Astrocyte of the cerebellum (primary cell): ENCODE results near the gene SLC38A3.
"Not testable (repeated sequence)": the region's sequence is repeated elsewhere in the genome, so short reads cannot be mapped to it uniquely, and the experiment has no call there.

ENCODE experiments used
- DNase-seq: peaks from one replicate; pipeline ENCODE4 v3.0.0-alpha.2; 2011; ENCODE audit warnings: low read depth
- H3K4me3 ChIP-seq: 2 replicates; pipeline ENCODE4 v1.5.1; 2011; ENCODE audit warnings: mild to moderate bottlenecking, low read depth, low read length, moderate library complexity
- in situ Hi-C: cut with HindIII; loops from 2 replicates; pipeline ENCODE4 v1.10.0; 2017; ENCODE audit warnings: low sequenced_read_pairs
- TF ChIP-seq, protein P1 (sequence below): IDR thresholded peaks from 2 replicates; pipeline ENCODE4 v1.5.1; 2012; ENCODE audit warnings: low read length, low read depth, moderate library complexity, mild to moderate bottlenecking; ENCODE audit errors: missing control alignments

SLC38A3 gene

DNA sequence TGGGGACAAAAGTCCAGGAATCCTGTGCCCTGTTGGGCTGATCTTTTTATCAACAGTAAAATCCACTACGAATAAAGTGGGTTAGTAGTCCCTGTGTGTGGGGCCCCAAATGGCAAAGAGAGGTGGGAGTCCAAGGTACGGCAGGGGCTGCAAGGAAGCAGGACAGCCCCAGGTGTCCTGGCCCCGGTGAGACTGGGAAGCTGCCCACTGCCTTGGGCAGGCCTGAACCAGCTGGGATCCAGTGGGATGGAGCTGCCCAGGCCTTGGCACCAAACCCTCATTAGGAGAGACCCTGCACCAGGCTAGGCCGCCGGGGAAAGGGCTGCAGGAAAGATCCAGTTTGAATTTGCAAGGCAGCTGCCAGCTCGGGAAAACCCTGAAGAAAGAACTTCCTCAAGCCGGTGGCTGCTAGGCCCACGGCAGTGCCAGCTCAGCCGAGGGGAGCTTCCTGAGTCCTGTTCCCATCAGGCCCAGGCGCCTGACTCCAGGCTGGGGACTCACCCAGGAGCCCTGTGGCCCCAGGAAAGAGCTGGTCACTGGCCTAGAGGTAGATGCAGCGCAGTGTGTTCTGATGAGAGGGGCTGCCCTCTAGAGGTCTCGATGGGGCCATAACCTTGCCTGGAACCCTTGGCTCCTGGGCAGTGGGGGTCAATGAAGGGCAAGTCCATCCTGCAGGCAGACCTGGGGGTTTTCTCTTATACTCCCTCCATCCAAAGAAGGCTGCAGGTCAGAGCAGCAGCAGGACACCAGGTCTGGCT, 16.5 kb downstream of the SLC38A3 start:
- in situ Hi-C loops: no loop called here
- TF ChIP-seq, protein P1, sequence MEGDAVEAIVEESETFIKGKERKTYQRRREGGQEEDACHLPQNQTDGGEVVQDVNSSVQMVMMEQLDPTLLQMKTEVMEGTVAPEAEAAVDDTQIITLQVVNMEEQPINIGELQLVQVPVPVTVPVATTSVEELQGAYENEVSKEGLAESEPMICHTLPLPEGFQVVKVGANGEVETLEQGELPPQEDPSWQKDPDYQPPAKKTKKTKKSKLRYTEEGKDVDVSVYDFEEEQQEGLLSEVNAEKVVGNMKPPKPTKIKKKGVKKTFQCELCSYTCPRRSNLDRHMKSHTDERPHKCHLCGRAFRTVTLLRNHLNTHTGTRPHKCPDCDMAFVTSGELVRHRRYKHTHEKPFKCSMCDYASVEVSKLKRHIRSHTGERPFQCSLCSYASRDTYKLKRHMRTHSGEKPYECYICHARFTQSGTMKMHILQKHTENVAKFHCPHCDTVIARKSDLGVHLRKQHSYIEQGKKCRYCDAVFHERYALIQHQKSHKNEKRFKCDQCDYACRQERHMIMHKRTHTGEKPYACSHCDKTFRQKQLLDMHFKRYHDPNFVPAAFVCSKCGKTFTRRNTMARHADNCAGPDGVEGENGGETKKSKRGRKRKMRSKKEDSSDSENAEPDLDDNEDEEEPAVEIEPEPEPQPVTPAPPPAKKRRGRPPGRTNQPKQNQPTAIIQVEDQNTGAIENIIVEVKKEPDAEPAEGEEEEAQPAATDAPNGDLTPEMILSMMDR: no peak
- DNase-seq: no peak
- no peak overlapping the region for H3K4me3 ChIP-seq

DNA sequence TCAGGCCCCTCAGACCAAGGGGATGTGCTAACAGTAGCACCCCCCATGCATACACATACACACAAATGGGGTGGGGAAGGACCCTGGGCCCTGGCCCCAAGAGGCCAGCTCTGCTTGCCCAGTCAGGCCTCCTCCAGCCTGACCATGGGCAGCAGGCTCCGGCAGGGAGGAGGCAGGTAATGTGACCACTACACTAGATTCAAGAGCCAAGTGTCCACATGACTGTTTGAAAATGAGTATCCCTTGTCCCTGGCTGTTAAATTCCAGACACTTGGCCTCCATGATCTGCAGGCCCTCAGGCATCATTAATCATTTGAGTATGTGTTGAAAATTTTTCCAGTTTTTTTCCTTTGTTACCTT, 17.1 kb downstream of the SLC38A3 start:
- TF ChIP-seq, protein P1: no peak
- no peak for DNase-seq
- in situ Hi-C loops: no loop called here
- no peak overlapping the region for H3K4me3 ChIP-seq

DNA sequence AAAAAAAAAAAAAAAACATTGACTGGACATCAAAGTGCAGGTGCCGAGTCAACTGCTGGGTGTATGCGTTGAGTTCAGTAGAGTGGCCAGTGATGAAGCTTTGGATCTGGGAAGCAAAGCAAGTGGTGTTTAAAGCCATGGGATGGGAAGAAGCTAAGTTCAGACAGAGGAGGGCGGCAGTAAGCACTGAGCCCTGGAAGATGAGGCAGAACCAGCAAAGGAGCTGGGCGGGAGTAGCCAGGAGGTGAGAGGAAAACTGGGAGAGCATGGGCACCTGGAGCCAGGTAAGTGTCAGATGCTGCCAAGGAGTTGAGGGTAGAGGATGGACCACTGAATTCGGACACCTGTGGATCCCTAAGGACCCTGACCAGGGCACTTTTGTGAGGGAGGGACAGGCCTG, 19.6 kb downstream of the SLC38A3 start:
- in situ Hi-C loops: no loop called here
- TF ChIP-seq, protein P1: no peak

DNA sequence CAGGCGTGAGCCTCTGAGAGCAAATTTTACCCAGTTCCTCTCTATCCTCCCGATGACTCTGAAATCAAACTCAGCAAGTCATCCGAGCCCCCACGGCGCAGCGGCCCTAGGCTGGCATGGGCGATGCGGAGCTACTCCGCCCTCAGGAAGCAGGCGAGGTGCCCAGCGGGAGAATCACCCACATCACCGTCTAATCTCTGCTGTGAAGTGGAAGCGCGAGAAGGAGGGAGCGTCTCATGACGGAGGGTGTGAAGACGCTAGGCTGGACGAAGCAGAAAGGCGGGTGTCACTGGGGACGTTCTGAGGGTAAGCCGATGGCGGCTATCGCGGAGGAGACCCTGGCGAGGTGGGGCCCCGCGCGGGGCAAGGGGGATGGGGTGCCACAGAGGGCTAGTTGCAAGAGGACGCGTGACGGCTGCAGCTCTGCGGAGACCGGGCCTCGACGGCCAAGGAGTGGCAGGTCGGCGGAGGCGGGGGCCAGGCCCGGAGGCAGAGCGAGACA, 21.9 kb downstream of the SLC38A3 start:
- no peak for DNase-seq
- in situ Hi-C loops: no loop called here
- peak overlapping the region; percentile 66 for H3K4me3 ChIP-seq
- TF ChIP-seq, protein P1: no peak

More for the DNA sequence above, 19.6 kb downstream of the SLC38A3 start:
- no peak overlapping the region for H3K4me3 ChIP-seq
- DNase-seq: no peak

DNA sequence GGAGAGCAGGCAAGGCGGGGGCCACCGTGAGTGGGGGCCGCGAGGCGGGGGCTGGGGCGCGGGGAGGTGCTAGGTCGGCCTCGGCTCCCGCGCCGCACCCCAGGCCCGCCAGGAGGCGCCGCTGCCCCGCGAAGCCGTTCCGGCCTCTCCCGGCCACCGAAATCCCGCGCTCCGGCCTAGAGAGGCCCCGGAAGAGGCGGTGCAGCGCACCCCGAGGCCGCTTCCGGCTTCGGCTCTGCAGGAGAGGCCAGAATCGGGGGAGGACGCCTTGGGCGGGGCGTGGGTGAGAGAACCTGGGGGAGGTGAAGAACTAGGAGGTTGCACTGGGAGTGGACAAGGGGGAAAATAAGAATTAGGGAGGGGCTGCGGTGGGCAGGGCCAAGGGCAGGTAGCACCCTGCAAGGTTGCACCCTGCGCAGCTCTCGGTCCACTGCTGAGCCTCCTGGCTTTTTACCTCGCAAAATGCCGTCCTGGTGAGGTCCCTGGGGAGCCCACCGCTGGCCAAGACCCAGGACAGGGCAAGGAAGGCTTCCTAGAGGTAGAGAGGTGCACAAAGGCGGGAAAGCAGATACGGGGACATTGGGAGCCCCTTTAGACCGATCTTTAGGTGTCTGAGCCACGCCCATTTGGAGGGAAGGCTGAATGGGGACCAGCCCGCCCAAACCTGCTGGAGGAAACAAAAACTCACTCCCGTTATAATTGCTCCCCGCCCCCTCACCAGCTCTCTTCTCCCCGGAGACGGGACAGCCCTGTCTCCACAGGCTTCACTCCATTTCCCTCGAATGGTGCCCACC, 22.5 kb downstream of the SLC38A3 start:
- peak overlapping the region; percentile 66 for H3K4me3 ChIP-seq
- in situ Hi-C loops: no loop called here
- DNase-seq: peak; percentile 45
- TF ChIP-seq, protein P1: peak; percentile 66

DNA sequence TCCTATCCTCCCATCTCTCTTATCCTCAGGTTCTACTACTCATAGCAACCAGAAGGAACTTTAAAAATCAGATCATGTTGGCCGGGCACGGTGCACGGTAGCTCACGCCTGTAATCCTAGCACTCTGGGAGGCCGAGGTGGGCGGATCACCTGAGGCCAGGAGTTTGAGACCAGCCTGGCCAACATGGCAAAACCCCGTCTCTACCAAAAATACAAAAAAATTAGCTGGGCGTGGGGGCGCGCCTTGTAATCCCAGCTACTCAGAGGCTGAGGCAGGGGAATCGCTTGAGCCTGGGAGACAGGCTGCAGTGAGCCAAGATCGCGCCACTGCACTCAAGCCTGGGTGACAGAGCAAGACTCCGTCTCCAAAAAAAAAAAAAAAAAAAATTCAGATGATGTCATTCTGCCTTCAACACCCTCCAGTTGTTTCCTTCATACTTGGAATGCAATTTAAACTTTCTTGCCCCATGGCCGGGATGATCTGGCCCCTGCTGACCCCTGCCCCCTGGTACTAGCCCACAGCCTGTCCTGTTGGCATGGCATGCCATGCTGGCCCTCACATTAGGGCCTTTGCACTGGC, 23.2 kb downstream of the SLC38A3 start:
- DNase-seq, in situ Hi-C loops: not testable (repeated sequence)
- H3K4me3 ChIP-seq: peak overlapping the region; percentile 66
